Jurkat, Clone E6-1 (cell line): Measurements from ENCODE around the gene CLEC16A.
A peak's percentile ranks its signal among the peaks of the same experiment; 100 is the strongest.

Experiments used
- DNase-seq: peaks from one replicate; pipeline ENCODE4 v3.0.0-alpha.2; 2011; ENCODE audit warnings: low read depth, low spot score
- H3K4me3 ChIP-seq: 2 replicates; pipeline ENCODE4 v1.5.1; 2011; ENCODE audit warnings: mild to moderate bottlenecking, low read length, control low read depth, moderate library complexity

The CLEC16A gene

DNA sequence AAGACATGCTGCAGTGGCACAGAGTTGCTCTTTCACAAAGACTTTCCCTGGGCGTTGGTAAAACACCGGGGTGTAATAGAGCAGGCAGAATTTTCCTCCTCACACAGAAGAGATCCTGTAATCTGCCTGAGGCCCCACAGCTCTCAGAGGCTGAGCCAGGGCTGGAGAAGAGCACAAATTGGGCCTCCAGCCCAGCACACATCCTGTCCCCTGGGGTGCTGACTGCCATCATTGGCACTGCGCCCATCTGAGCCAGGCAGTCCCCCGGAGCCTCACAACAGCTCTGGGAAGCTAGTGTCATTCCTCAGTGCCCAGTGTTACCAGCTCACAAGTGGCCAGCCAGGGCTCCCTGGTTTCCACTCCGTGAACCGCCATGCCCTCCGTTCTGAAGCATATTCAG lies 192.2 kb downstream of the CLEC16A start:
- no peak overlapping the region for H3K4me3 ChIP-seq
- DNase-seq = no peak

DNA sequence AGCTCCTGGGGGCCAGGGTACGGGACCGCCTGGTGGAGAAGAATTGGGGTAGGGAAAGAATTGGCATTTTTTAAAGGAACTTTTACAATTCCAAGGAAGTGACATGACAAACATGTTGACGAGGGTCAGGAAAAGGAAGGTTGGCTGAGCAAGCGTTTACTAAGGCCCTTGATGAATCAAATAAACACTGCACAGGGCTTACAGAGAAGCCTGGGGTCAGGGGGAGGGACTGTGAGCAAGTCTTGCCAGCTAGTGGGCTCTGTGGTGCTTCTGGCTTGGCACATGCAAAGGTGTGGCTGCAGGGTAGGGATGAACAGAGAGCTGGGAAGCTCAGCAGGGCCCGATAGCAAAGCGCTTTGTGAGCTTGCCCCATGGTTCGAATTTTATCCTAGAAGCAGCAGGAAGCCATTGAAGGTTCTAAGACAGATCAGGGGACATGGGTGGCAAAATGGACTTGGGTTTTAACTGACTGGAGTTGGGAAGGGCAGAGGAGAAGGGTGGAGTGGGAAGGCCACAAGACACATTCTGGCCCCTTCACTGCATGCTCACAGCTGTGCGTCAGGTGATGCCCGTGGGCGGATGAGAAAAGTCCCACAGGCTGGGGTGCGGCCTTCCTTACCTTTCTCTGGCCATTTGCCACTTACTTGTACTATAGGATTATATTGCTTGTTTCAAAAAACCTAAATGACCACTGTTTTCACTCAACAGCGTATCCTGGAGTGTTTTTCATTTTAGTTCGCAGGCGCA lies 193.8 kb downstream of the CLEC16A start:
- no peak for DNase-seq

DNA sequence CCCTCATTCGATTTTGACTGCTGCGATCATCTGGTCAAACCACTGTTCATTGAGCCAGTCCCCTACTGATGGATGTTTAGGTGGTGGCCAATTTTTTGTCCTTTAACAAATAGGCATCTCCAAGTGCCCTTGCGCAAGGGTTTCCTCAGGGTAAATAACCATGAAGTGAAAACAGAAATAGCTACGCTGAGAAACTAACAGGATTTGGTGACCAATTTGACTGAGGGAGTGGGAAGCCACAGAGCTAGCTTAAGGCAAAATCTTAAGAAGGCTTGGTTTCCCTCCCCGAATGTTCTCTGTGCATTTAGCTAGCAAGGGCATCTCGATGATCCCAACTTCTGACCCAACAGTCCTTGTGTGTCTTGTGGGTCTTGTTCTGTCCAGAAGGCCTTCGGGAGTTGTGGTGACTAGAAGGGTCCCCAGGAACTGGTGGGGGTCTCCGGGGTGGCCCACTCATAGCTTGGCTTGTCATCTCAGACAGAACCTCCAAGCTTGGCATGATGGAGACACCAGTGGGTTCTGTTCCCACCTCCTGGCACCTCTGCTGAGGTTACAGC lies 194.5 kb downstream of the CLEC16A start:
- H3K4me3 ChIP-seq = no peak overlapping the region
- DNase-seq = no peak

More for the DNA sequence above, 193.8 kb downstream of the CLEC16A start:
- H3K4me3 ChIP-seq = no peak overlapping the region

DNA sequence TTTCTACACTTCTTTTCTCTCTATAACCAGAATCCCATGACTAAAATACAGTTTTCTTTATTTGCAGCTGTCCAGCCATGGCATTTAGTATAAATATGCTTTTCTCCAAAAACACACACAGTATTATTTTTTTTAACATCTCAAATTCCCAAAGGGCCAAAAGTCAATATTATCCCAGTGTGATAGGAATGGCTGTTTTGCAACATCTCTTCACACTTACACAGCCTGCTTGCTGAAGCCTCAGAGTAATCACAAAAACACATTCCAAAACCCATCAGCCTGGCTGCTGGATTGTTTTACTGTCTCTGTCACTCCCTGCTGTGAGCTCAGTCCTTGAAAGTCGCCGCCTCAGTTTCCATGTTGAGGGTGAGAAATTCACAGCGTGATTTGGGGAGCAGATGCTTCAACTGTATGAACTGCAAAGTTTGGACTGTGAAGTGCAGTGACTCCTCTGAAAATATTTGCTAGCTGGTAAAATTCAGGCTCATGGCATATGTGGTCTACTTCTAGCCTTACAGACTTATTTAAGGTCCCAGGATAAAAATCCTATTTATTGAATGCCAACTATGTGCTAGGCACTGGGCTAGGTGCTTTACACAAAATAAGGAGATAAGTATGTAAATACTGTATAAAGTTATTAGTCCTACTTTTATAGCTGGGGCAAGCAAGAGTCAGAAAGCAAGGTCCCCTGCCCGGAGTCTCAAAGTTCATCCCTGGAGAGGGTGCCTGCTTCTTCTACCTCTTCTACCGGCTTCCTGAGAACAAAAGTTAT lies 195.1 kb downstream of the CLEC16A start:
- DNase-seq = no peak
- peak overlapping the region; percentile 7; the same call in 1 of the 2 replicates for H3K4me3 ChIP-seq

DNA sequence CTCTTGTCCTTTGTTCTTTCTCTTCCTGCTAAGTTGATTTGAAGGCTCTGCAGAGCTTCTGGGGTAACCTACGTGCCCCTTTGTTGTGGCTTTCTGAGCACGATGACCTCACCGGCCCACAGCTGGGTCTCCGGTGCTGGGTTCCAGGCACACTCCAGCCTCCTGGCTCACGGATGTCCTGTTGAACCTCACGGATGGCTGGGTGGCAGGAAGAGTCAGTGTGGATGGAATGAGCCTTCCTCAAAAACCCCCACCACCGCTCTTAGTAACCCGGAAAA lies 195.7 kb downstream of the CLEC16A start:
- H3K4me3 ChIP-seq = peak overlapping the region; percentile 23
- DNase-seq = peak; percentile 84

DNA sequence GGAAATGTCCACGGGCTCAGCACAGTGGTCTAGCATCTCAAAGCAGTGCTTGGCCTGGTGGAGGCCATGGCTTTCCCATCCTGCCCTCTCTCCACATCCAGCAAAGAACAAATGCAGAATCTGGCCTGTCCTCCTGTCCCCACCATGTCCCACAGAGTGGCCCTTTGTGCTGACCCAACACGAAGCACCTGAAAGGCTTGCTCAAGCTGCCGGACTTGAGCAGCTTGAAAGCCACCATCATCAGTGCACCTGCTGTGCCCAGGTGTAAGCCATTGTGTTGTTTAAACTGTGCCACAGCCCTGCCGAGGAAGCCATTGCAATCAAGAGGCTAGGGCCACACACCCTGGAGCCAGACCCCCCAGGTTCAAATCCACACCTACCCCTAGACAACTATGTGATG lies 196.1 kb downstream of the CLEC16A start:
- peak; percentile 10 for DNase-seq
- H3K4me3 ChIP-seq = no peak overlapping the region; the same call in 1 of the 2 replicates

DNA sequence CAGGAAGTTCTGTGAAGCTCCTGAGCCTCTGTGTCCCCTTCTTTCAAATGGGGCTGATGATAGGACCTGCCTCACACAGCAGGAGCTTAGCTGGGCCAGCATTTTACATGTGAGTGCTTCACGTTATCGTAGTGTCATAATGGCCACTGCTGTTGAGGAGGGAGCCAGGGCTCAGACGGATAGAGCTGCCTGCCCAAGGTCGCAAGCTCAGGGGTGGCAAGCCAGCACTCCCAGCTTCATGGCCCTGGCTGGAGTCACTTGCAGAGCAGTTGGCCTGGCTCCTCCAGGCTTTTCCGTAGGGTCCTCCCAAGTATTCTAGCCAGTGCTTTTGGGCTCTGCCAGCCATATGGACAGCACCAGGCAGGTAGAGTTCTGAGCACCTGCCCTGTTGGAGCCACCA lies 196.5 kb downstream of the CLEC16A start:
- no peak overlapping the region for H3K4me3 ChIP-seq
- no peak for DNase-seq

DNA sequence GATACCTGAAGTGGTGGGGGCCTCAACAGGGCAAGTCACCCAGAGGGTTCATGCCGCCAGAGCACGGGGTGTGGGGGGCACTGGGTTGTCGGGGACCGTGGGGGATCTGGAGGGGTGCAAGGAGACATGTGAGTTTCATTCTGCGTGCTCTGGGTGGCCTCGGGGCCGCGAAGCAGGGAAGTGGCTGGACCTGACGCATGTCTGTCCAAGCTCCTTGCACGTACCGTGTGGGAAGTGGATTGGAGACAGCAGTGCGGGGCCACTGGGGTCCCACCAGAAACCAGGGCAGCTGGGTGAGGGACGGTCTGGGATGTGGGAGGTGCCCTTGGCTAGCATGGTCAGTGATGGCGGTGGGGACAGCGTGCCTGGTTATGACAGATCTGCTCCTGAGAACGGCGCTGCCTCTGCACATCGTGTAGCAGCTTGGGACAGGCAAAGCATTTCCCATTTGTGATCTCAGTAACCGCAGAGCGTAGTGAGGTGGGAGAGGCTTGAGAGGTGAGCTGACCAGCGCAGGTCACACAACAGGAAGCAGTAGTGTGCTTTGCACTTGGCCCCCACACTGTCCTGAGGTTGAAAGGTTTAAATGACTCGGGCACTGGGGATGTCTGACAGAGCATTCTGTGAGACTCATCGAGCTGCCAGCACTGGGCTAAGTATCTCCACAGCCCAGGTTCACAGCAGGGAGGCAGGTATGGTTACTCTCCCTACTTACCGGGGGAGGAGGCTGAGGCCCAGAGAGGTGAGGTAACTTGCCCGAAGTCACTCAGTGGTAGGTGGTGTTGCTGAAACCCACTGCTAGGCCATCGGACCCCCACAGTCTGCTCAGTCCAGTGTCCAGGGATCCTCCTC lies 197.3 kb downstream of the CLEC16A start:
- no peak for DNase-seq
- no peak overlapping the region for H3K4me3 ChIP-seq

DNA sequence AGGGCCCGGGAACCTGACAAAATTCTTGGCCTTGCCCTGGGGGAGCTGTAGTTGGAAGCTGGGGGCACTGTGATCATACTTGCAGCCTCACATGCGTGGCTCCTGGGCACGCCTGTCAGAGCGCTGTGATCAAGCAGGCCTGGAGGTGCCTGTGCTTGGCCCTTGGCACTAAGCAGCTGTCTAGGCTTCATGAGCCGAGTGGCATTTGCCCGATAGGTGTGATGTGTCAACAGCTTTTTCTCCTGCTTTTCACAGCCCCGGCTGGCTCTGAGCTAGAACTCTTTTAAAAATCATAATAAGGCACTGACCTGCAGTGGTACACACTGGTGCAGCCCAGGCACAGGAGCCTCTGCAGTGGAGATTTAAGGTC lies 197.9 kb downstream of the CLEC16A start:
- no peak for DNase-seq
- H3K4me3 ChIP-seq = no peak overlapping the region

DNA sequence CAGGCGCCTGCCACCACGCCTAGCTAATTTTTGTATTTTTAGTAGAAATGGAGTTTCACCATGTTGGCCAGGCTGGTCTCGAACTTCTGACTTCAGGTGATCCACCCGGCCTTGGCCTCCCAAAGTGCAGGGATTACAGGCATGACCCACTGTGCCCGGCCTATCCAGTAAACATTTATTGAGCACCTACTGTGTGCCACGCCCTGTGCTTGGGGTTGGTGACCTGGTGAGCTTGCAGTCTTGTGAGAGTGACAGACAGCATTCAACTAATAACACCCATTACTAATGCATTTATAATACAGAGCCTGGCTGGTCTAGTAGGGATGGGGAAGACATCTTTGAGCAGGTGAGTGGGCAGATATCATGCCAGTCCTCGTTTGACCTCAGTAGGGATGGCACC lies 198.6 kb downstream of the CLEC16A start:
- no peak for DNase-seq
- no peak overlapping the region for H3K4me3 ChIP-seq

DNA sequence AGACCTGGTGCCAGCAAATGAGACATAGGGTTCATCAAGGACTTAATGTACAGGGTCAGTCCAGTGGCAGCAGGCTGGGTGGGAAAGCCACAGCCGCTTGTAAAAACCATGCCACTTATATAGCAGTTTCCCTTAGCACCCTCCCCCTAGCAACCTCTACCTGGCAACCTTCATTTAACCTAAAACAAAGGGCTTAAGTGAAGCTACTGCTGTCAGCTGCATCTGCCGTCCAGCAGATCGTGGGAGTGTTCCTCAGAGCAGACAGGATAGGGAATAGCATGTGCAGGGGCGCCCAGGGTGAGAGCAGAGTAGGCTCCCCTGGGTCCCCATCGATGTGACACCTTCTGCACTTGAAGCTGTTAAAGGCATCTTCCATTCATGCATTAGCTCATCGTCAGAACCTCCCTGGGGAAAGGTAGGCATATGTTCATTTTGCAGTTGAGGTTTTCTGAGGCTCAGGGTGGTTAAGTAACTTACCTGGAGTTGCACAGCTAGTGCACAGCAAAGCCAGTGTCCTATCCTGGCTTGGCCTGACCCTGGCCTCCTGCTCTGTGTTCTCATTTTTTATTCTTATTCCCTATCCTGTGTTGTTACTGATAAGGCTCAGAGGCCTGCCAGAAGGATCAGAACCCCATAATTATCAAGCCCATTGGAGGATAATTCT lies 199.1 kb downstream of the CLEC16A start:
- no peak for DNase-seq
- H3K4me3 ChIP-seq = no peak overlapping the region

DNA sequence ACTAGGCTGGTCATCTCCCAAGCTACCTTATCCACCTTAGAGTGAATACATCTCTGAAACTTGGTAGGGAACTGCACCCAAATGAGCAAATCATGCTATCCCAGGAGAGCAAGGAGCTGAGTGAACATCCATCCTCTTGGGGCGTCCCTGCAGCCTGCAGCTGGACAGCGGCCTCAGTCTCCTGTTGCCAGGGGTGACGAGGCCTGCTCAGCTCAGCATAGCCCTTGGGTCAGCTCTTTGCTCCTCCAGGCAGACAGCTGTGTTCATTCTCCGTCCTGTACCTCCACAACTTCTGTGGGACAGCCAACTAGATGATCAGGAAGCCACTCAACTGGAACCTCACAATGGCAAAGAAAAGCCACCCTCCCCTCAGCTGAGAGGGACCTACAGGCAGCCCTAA lies 199.8 kb downstream of the CLEC16A start:
- no peak for DNase-seq
- H3K4me3 ChIP-seq = no peak overlapping the region

DNA sequence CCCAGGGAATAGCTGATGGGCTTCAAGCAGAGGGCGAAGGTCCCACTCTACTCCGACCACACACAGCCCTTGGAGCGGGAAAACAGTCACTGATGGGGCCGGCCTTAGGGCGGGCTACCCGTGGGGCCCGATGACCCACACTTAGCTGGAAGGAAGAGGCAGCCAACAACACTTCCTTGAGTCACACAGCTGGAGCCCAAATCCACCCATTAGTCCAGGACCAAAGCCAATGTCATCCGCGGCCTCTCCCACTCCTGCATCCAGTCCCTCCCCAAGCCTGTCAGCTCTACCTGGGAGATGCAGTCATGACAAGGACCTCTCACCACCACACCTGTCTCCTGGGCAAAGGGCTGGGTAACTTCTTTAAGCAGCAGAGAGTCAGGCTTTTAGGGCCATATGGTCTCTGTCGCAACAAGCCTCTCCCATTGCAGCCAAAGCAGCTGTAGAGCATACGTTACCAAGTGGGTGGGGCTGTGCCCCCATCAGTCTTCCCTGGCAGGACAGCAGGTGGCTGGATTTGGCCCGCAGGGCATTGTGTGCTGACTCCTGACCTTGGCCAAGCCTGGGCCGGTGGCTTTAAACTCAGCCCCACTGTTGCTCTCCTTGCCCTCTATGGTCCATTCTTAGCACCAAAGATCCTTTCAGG lies 200.9 kb downstream of the CLEC16A start:
- no peak overlapping the region for H3K4me3 ChIP-seq
- DNase-seq = no peak

DNA sequence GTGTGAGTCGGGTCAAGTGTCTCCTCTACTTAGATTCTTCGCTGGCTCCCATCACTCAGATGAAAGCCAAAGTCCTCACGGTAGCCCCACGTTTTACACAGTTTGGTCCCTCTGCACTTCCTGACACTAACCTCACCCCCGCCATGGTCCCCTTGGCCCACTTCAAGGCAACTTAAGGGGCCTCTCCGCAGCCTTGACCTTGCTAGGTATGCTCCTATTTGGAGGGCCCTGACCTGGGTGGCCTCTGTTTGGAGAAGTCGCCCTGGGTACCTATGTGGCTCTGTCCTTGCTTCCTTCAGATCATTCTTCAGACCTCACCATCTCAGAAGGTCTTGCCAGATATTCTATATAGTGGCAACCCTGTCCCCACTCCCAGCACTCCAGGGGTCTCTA lies 201.5 kb downstream of the CLEC16A start:
- H3K4me3 ChIP-seq = no peak overlapping the region
- no peak for DNase-seq

DNA sequence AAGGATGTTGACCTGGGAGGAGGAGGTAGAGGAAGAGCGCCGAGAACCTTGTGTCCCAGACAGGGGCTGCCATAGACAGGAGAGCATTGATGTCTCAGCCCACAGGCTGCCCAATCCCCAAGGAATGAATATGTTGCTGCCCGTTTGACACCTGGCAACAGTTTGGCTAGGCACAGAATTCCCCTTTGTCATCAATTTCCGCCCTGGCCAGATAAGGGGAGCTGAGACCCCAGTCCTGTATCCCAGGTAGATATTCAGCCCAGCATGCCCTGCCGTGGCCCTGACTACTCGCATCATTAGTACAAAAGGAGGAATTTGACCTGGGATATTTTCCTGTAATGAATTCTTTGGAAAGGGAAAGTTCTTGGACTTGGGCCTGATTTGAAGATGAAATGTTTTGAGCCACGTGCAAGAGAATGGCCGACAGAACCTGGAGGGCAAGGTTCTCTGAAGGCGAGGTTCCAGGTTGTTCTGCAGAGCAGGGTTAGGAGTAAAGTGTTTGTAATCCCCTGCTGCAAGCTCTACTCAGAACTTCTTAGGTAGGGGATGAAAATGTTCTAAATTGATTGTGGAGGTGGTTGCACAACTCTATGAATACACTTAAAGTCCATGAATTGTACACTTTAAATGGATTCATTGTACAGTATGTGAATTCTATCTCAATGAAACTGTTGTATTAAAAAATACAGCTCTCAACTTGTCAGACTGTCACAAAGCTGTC lies 202.8 kb downstream of the CLEC16A start:
- DNase-seq = no peak
- no peak overlapping the region for H3K4me3 ChIP-seq

DNA sequence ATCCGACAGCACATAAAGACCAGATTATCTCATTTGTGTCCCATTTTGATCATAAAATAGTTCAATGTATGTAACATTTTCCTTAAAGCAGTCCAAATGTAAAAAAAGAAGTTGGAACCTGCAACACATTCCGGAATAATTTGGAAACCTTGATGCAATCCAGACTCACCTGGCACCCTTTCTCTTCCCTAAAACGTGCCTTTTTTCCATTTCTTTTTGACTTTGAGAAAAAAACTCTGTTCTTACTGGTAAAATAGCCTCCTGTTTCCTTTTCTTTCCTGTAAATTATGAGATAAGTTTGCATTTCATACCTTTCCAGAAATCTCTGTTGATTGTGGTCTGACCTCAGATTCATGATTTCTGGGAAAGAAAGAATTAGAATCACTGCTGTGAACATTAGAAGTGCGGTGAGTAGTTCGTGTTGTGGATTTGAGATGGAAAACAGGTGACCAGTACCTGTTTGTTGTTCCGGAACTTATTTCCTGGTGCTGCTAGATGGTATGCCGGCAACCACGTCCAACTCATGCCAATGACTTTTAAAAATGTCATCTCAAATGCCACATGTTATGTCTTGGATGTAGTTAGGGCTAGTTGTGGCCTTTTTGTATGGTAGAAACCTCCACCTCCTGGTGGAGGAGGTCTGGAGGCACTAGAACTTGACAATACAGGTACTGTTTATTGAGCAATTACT lies 203.5 kb downstream of the CLEC16A start:
- no peak overlapping the region for H3K4me3 ChIP-seq
- no peak for DNase-seq

DNA sequence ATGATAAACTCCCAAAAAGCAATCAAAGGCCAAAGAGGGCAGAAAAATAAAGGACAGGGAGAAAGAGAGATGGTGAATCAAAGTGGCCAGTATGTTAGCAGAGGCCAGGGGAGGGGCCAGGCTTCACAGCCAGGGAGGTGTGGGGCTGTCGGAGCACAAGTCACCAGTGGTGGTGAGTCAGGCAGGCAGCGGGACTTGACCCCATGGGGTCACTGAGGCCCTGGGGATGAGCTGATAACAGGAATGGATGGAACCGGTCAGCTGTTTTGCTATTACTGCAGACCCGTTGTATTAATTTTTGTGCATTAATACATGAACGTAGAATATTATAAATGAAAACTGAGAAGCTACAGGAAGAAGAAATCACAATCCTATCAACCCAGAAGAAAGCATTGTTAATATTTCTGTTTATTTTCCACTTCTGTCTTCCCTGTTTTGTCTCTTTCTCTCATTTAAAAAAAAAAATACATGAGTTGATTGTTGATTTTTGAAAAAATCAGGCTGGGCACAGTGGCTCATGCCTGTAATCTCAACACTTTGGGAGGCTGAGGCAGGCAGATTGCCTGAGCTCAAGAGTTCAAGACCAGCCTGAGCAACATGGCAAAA lies 204.8 kb downstream of the CLEC16A start:
- no peak for DNase-seq
- H3K4me3 ChIP-seq = no peak overlapping the region
